B cell (primary cell): Measurements from ENCODE around the gene GRK1.

Source experiments
- CTCF ChIP-seq: fragments of 200-600 bp; IDR thresholded peaks from one replicate; pipeline ENCODE4 v1.8.0; 2022; ENCODE audit warnings: antibody characterized with exemption, mild to moderate bottlenecking
- EZH2 ChIP-seq: IDR thresholded peaks from 2 replicates; pipeline ENCODE4 v1.6.1; 2012; ENCODE audit warnings: borderline replicate concordance, low read depth, mild to moderate bottlenecking, moderate library complexity, low read length; ENCODE audit not compliant: insufficient read depth, poor library complexity, severe bottlenecking

DNA sequence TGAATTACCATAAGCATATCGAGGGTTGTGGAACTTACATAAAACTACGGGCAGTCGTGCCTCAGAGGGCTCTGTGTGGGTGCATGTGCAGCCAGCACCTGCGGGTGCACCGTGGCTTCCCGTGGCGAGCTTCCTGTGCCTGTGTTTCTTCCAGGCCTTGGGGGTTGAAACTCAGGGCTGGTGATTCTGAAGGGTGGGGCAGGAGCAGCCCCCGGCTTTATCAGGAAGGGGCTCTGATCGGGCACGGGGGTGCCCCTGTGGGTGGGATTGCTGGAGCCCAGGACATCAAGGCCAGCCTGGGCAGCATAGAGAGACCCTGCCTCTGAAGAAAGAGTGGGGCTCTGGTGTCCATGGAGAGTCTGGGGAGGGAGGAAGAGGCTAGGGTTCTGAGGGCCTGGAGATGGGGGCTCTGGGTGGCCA, 20.1 kb upstream of the GRK1 start:
- TF ChIP-seq CTCF (no peak), EZH2 (no peak)
